ENCODE data around the gene EID2. TPM values are rescaled to one million over a fixed set of nuclear protein-coding genes. Genes with fewer than 3 reads are reported as not detected.

The EID2 gene
- total and polyA plus RNA-seq, 2 of the 4 experiments (the other 2 are of a cell fraction) = 5.7 to 9.8 TPM

DNA sequence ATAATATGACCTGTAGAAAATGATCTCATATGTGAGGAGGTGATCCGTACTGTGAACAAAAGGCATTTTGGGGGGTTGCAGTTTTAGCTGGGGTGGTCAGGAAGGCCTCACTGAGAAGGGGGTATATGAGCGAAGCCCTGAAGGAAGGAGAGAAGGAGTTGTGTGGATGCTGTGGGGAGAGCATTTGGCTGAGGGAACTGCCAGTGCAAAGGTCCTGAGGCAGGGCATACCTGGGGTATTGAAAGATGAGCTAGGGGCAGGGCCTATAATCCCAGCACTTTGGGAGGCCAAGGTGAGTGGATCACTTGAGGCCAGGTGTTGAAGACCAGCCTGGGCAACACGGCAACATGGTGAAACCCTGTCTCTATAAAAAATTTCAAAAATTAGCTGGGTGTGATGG lies 22.5 kb downstream of the EID2 start:
- no TSS peak for BruUV-seq (replicated peaks)
- H3K4me3 ChIP-seq (ENCODE audit: insufficient read depth, low read depth, low read length) = no peak overlapping the region
- no peak overlapping the region for H2AK9ac ChIP-seq (replicated peaks; ENCODE audit: low read depth, low read length, poor library complexity)
- H2AFZ ChIP-seq (replicated peaks; ENCODE audit: low read length, poor library complexity) = no peak overlapping the region
- ChIA-PET POLR2A (ENCODE audit: unreplicated experiment) (no interaction called here), CTCF (interaction anchor here (0.9 kb wide), 1 partner anchor 15 kb away, joined by 4 read pairs; no protein-coding TSS in a partner anchor)
- H3K4ac ChIP-seq (ENCODE audit: low read depth, low read length) = no peak overlapping the region
- no peak for ATAC-seq (ENCODE audit: low read depth)
- no peak overlapping the region for H2AK5ac ChIP-seq (ENCODE audit: low read depth, low read length)
- no peaks in the 10 kb centered on the region for H3K79me1 ChIP-seq (ENCODE audit: low read depth in 1 of 2, low read length in 2 of 2)
- H3K4me1 ChIP-seq (ENCODE audit: control insufficient read depth, insufficient read depth, low read length) = peaks cover 6% of the 10 kb centered on the region; the same call in 1 of the 2 replicates
- H3K9ac ChIP-seq (ENCODE audit: low read depth, low read length) = no peak overlapping the region
- no peak overlapping the region for H4K5ac ChIP-seq (ENCODE audit: low read depth, low read length)
- H2BK120ac ChIP-seq (ENCODE audit: low read depth, low read length) = no peak overlapping the region
- no peaks in the 10 kb centered on the region for H3K36me3 ChIP-seq (ENCODE audit: control insufficient read depth, insufficient read depth, low read length)
- no peak overlapping the region for H4K8ac ChIP-seq (ENCODE audit: low read depth in 2 of 2, low read length in 2 of 2)
- TF ChIP-seq RCOR1 (IDR thresholded peaks at IDR 0.05; ENCODE audit: insufficient replicate concordance, low read length) (no peak), SMC3 (IDR thresholded peaks at IDR 0.05; ENCODE audit: low read depth, low read length) (no peak), MAZ (IDR thresholded peaks at IDR 0.05; ENCODE audit: borderline replicate concordance, low read depth, low read length) (no peak), CTCF (conservative IDR thresholded peaks at IDR 0.05; ENCODE audit: low read depth, low read length) (no peak), MAFK (IDR thresholded peaks at IDR 0.05; ENCODE audit: low read depth, low read length) (no peak), CHD1 (IDR thresholded peaks at IDR 0.05; ENCODE audit: low read depth, low read length) (no peak), BHLHE40 (IDR thresholded peaks at IDR 0.05; ENCODE audit: low read depth, low read length) (no peak), POLR2A (IDR thresholded peaks at IDR 0.05; ENCODE audit: low read depth, low read length) (no peak), RFX5 (IDR thresholded peaks at IDR 0.05; ENCODE audit: low read depth, low read length) (no peak), FOS (IDR thresholded peaks at IDR 0.05; ENCODE audit: low read depth, low read length) (no peak), CEBPB (IDR thresholded peaks at IDR 0.05; ENCODE audit: low read depth, low read length) (no peak), NFE2L2 (IDR thresholded peaks at IDR 0.05; ENCODE audit: low read depth, low read length) (no peak)
- TF ChIP-seq, protein P1, sequence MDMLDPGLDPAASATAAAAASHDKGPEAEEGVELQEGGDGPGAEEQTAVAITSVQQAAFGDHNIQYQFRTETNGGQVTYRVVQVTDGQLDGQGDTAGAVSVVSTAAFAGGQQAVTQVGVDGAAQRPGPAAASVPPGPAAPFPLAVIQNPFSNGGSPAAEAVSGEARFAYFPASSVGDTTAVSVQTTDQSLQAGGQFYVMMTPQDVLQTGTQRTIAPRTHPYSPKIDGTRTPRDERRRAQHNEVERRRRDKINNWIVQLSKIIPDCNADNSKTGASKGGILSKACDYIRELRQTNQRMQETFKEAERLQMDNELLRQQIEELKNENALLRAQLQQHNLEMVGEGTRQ (IDR thresholded peaks at IDR 0.05; ENCODE audit: low read depth, low read length) = no peak
- TF ChIP-seq, protein P2, sequence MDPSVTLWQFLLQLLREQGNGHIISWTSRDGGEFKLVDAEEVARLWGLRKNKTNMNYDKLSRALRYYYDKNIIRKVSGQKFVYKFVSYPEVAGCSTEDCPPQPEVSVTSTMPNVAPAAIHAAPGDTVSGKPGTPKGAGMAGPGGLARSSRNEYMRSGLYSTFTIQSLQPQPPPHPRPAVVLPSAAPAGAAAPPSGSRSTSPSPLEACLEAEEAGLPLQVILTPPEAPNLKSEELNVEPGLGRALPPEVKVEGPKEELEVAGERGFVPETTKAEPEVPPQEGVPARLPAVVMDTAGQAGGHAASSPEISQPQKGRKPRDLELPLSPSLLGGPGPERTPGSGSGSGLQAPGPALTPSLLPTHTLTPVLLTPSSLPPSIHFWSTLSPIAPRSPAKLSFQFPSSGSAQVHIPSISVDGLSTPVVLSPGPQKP (IDR thresholded peaks at IDR 0.05; ENCODE audit: borderline replicate concordance, low read depth, low read length) = no peak
- H2BK15ac ChIP-seq (ENCODE audit: low read depth, low read length) = no peak overlapping the region
- no peak overlapping the region for H3K27ac ChIP-seq (ENCODE audit: insufficient read depth, low read length)
- no peak overlapping the region for H4K91ac ChIP-seq (ENCODE audit: insufficient read depth, low read depth, low read length)
- WGBS, 2 experiments (ENCODE audit: extremely low coverage in 2 of 2, insufficient read length in 1 of 2) = 100% methylated on average over 1 of the region's 3 CpGs; no CpG with 5 or more reads in 1 of the 2 experiments
- H4K20me1 ChIP-seq (ENCODE audit: insufficient read depth, low read length) = no peaks in the 10 kb centered on the region
- H3K4me2 ChIP-seq (ENCODE audit: low read depth, low read length) = no peak overlapping the region
- no peak overlapping the region for H3K56ac ChIP-seq (ENCODE audit: extremely low read depth, insufficient read depth, low read length)
- H2BK5ac ChIP-seq (ENCODE audit: low read depth, low read length, poor library complexity, severe bottlenecking) = no peak overlapping the region
- in situ Hi-C loops (cut with MboI; ENCODE audit: low sequenced_read_pairs) = no loop called here
- dilution Hi-C loops (cut with HindIII; ENCODE audit: low sequenced_read_pairs, unreplicated experiment) = no loop called here
- peaks cover 13% of the 10 kb centered on the region for H3K9me3 ChIP-seq (ENCODE audit: control insufficient read depth, insufficient read depth, low read length)
- H3K18ac ChIP-seq (ENCODE audit: low read depth, low read length) = no peak overlapping the region
- no peak overlapping the region for H3K23ac ChIP-seq (ENCODE audit: low read depth, low read length)
- H3K14ac ChIP-seq (replicated peaks; ENCODE audit: low read depth, low read length) = no peak overlapping the region
- intact Hi-C loops (cut with micrococcal nuclease) = no loop called here
- no peak overlapping the region for H2BK20ac ChIP-seq (ENCODE audit: low read depth, low read length)
- DNase-seq = no peak
- H3K9me1 ChIP-seq (ENCODE audit: insufficient read depth, low read length) = no peaks in the 10 kb centered on the region
- peaks cover 56% of the 10 kb centered on the region for H3K27me3 ChIP-seq (ENCODE audit: control insufficient read depth, insufficient read depth, low read length)

Data from IMR-90 (cell line).